Adrenal gland (tissue), 12 donors: Measurements from ENCODE around the gene ZNF579. TPM values are rescaled to one million over a fixed set of nuclear protein-coding genes. Genes with fewer than 3 reads are reported as not detected.

Experiments used
- DNase-seq, 7 donors: peaks; one replicate each; pipeline ENCODE4 v3.0.0-alpha.2; 2019 to 2020
- H3K27ac ChIP-seq, 5 donors: fragments of 200-600 bp; sonication (generic) in 4 of 5; 1 replicate in 3 of 5; 2 replicates in 2 of 5; pipeline versions ENCODE4 v1.5.1 to v1.8.0; 2016 to 2020; ENCODE audit warnings: mild to moderate bottlenecking in 1 of 5
- H3K27me3 ChIP-seq: fragments of 200-600 bp; 2 replicates; pipeline ENCODE4 v1.8.0; 2021
- H3K36me3 ChIP-seq, 2 donors: fragments of 200-600 bp; replicated peaks in 1 of 2; 1 replicate in 1 of 2; 2 replicates in 1 of 2; pipeline versions ENCODE4 v1.5.1 to v1.8.0; 2018 to 2022
- H3K4me1 ChIP-seq, 2 donors: fragments of 200-600 bp; replicated peaks in 1 of 2; 1 replicate in 1 of 2; 2 replicates in 1 of 2; pipeline versions ENCODE4 v1.5.1 to v1.8.0; 2018 to 2021
- H3K4me3 ChIP-seq, 4 donors: fragments of 200-600 bp; sonication (generic) in 3 of 4; one replicate each; pipeline ENCODE4 v1.5.1; 2016 to 2018
- H3K9me3 ChIP-seq, 3 donors: fragments of 200-600 bp; sonication (generic) in 1 of 3; replicated peaks in 1 of 3; 1 replicate in 2 of 3; 2 replicates in 1 of 3; pipeline versions ENCODE4 v1.5.1 to v1.8.0; 2016 to 2021
- POLR2A ChIP-seq, 2 donors: fragments of 450-650 bp; IDR thresholded peaks; one replicate each; pipeline ENCODE4 v1.6.1; 2017; ENCODE audit warnings: antibody characterized with exemption in 2 of 2, mild to moderate bottlenecking in 2 of 2, moderate library complexity in 1 of 2
- WGBS, 4 donors: extraction: QIAGEN DNeasy Blood & Tissue Kit in 2 of 4; methylation state at CpG; one replicate each; pipeline versions ENCODE4 v1.1.5 to v1.1.7; 2013 to 2017; 5-methylcytosine and 5-hydroxymethylcytosine counted together
- intact Hi-C, 2 donors: fragments of 100-400 bp; cut with DNase I; formaldehyde crosslinking; loops; one replicate each; pipeline versions ENCODE4 v1.14.1 to v1.15.0; 2022 to 2023
- polyA plus RNA-seq, 3 donors: library from polyadenylated mRNA; stranded (reverse); fragments of 200-250 nt in 2 of 3; fragments of 350-450 nt in 1 of 3; fragmentation: Illumina TruSeq in 1 of 3; extraction: RNeasy Lipid Tissue Mini Kit (QIAGEN cat#74804) in 1 of 3; gene quantifications; one replicate each; pipeline ENCODE4 v1.2.3, GENCODE V29; 2013 to 2014
- total RNA-seq, 9 donors: library from RNA; depleted of rRNA in 4 of 9; stranded (reverse); fragments of >200 nt in 4 of 9; fragments of 120-200 nt in 1 of 9; fragmentation: NEBNext Ultra II Directional in 1 of 9; extraction: Animal tissue kit (Norgen Biotek cat#: 25700) in 1 of 9; gene quantifications; one replicate each; pipeline versions ENCODE4 v1.1.0 to v1.2.4, GENCODE V29; 2013 to 2023
- TF ChIP-seq, protein P1 (sequence below), 6 experiments: fragments of 450-650 bp in 4 of 6; fragments of 200-600 bp in 2 of 6; sonication (generic) in 1 of 6; IDR thresholded peaks; 1 replicate in 5 of 6; 2 replicates in 1 of 6; pipeline versions ENCODE4 v1.5.1 to v1.8.0; 2016 to 2021; ENCODE audit warnings: antibody characterized with exemption in 6 of 6, mild to moderate bottlenecking in 2 of 6, moderate library complexity in 1 of 6
- donor health status: healthy with polysubstance abuse.
- donor health status: Bipolar disorder and iron deficiency.
- donor health status: DM: yes; HTN: yes; CAD: no.
- donor health status: DM: no; HTN: no; CAD: no.
- donor health status: DM: no; HTN: no; CAD: no.
- donor health status: DM: yes; HTN: yes; CAD: no.

The ZNF579 gene
- total and polyA plus RNA-seq, 12 donors: 2.1 to 27.1 (median 8.4) TPM

DNA sequence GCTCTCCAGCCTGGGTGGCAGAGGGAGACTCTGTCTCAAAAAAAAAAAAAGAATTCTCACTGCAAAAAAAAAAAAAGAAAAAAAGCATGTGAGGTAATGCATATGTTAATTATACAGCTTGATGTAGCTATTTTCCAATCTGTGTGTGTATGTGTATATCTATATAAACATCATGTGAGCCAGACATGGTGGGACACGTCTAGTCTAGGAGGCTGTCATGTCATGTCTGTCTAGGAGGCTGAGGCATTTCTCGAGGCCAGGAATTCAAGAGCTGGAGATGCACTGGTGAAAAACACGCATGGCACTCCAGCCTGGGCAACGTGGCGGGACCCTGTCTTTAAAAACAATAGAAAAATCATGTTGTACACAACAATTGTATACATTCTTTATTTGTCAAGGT lies 28.4 kb downstream of the ZNF579 start:
- intact Hi-C loops: no loop called here
- no peaks in the 10 kb centered on the region for H3K36me3 ChIP-seq
- peaks cover 25% of the 10 kb centered on the region for H3K27me3 ChIP-seq
- H3K9me3 ChIP-seq: no peaks in the 10 kb centered on the region
- WGBS, 4 donors: 73 to 77% (median 76%) methylated on average over 5 of the region's 5 CpGs
- no peak overlapping the region for H3K27ac ChIP-seq
- TF ChIP-seq, protein P1, sequence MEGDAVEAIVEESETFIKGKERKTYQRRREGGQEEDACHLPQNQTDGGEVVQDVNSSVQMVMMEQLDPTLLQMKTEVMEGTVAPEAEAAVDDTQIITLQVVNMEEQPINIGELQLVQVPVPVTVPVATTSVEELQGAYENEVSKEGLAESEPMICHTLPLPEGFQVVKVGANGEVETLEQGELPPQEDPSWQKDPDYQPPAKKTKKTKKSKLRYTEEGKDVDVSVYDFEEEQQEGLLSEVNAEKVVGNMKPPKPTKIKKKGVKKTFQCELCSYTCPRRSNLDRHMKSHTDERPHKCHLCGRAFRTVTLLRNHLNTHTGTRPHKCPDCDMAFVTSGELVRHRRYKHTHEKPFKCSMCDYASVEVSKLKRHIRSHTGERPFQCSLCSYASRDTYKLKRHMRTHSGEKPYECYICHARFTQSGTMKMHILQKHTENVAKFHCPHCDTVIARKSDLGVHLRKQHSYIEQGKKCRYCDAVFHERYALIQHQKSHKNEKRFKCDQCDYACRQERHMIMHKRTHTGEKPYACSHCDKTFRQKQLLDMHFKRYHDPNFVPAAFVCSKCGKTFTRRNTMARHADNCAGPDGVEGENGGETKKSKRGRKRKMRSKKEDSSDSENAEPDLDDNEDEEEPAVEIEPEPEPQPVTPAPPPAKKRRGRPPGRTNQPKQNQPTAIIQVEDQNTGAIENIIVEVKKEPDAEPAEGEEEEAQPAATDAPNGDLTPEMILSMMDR (IDR thresholded peaks at IDR 0.05): no peak
- no peak for TF ChIP-seq POLR2A (IDR thresholded peaks at IDR 0.05)
- peaks cover 0 to 2% of the 10 kb centered on the region in 2 donors for H3K4me1 ChIP-seq
- DNase-seq: no peak
- no peak overlapping the region for H3K4me3 ChIP-seq

DNA sequence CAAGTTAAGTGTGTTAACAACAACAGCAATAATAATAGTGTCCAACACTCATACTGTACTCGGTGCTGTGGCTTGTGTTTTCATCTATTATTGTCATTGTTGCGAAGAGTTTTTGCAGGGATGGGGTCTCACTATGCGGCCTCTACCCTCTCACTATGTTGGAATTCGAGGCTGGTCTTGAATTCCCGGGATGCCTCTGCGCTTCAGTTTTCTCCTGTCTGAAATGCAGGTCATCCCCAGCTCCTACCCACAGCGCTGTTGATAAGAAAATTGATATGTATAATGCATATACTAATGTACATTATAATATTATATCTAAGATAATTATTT lies 30.4 kb downstream of the ZNF579 start:
- TF ChIP-seq, protein P1 (IDR thresholded peaks at IDR 0.05): no peak
- no peak for TF ChIP-seq POLR2A (IDR thresholded peaks at IDR 0.05)
- 56 to 65% (median 59%) methylated on average over 7 of the region's 7 CpGs for WGBS, 4 donors
- Histone ChIP-seq H3K27me3 (peaks cover 25% of the 10 kb centered on the region), H3K27ac (no peak overlapping the region), H3K4me3 (no peak overlapping the region), H3K9me3 (no peaks in the 10 kb centered on the region), H3K4me1 (peaks cover 0 to 5% of the 10 kb centered on the region in 2 donors), H3K36me3 (no peaks in the 10 kb centered on the region)
- DNase-seq: no peak
- intact Hi-C loops: no loop called here

DNA sequence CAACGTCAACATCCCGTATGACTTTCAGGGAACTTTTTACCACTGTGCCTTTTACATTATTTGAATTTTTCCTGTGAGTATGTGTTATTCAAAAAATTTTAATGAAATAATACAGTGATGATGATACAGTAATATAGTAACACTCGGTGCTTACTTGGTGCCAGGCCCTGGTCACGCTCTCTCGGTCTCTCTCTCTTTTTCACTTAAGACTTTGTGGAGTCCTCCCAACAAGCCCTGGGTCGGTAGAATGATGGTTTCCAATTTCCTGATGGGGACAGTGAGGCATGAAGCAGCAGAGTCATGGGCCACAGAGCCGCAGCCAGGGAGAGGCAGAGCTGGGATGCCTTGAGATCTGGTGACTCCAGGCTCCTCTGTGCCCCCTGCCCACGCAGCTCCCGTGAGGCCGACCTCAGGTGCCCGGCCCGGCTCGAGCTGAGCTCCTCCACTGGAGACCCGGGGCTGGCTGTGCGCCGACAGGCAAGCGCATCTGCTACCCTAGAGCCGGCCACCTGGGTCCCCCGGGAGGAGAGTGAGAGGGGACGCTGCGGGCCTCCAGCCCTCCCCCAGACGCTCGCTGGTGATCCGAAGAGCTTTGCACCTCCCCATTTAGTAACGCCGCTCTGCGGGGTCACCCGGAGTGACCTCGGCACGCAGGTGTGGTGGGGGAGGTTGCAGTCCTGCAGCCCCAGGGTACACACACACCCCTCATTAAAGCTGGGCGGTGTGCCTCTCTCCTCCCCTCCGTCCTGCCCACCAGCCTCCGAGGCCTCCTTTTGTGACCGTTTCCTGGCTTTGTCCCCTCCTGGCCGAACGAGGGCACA lies 30.9 kb downstream of the ZNF579 start:
- 34 to 41% (median 38%) methylated on average over 13 to 36 of the region's 36 CpGs for WGBS, 4 donors
- Histone ChIP-seq H3K4me1 (peaks cover 0 to 5% of the 10 kb centered on the region in 2 donors), H3K27ac (no peak overlapping the region), H3K36me3 (no peaks in the 10 kb centered on the region), H3K4me3 (no peak overlapping the region), H3K9me3 (no peaks in the 10 kb centered on the region), H3K27me3 (peaks cover 25% of the 10 kb centered on the region)
- DNase-seq: no peak
- TF ChIP-seq, protein P1 (IDR thresholded peaks at IDR 0.05): no peak
- no peak for TF ChIP-seq POLR2A (IDR thresholded peaks at IDR 0.05)
- intact Hi-C loops: no loop called here

DNA sequence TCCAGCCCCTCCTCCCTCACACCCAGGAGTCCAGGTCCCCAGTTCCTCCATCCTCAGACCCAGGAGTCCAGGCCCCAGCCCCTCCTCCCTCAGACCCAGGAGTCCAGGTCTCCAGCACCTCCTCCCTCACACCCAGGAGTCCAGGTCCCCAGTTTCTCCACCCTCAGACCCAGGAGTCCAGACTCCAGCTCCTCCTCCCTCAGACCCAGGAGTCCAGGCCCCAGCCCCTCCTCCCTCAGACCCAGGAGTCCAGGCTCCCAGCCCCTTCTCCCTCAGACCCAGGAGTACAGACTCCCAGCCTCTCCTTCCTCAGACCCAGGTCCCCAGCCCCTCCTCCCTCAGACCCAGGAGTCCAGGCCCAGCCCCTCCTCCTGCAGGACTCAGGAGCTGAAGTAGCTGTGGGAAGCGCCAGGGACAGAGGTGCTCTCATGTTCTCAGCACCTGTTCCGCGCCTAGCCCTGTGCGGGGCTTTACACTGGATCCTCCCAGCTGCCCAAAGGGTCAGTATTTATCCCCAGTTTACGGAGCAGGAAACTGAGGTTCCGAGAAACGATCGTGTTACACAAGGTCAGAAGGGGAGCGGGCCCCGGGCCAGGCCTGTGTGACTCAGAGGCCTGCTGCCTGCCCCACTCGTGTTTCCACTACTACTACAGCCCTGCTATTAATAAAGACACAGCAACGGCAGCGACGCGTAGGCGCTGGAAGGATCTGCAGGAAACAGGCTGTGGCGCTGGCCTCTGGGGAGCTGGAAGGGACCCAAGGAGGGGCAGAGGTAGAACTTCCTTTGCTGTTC lies 33.6 kb downstream of the ZNF579 start:
- Histone ChIP-seq H3K36me3 (no peaks in the 10 kb centered on the region), H3K4me1 (peaks cover 0 to 5% of the 10 kb centered on the region in 2 donors), H3K9me3 (no peaks in the 10 kb centered on the region), H3K4me3 (no peak overlapping the region), H3K27ac (peak overlapping the region in 2 of 5 donors; percentile 47 to 68), H3K27me3 (peaks cover 20% of the 10 kb centered on the region)
- WGBS, 4 donors: 31 to 35% (median 33%) methylated on average over 14 to 17 of the region's 17 CpGs
- intact Hi-C loops: no loop called here
- no peak for TF ChIP-seq POLR2A (IDR thresholded peaks at IDR 0.05)
- TF ChIP-seq, protein P1 (IDR thresholded peaks at IDR 0.05): no peak
- DNase-seq: peak; percentile 48 to 85 (median 68)
